Stimulated activated CD4-positive, alpha-beta T cell treated with anti-CD3 and anti-CD28 coated beads, Interleukin-2, amount 100 ng/mL, for 24 hours (primary cell): Measurements from ENCODE around the gene BNIP2.

Source experiments
- DNase-seq, 2 donors: peaks; one replicate each; pipeline ENCODE4 v3.0.0-alpha.2; 2020

Gene BNIP2

GRCh38 chr15:59622289-59622688, 66.8 kb downstream of the BNIP2 start:
- DNase-seq = peak; percentile 37 to 65

- no peak for DNase-seq
Observed at GRCh38 chr15:59618406-59618805, 70.7 kb downstream of the BNIP2 start.

DNA sequence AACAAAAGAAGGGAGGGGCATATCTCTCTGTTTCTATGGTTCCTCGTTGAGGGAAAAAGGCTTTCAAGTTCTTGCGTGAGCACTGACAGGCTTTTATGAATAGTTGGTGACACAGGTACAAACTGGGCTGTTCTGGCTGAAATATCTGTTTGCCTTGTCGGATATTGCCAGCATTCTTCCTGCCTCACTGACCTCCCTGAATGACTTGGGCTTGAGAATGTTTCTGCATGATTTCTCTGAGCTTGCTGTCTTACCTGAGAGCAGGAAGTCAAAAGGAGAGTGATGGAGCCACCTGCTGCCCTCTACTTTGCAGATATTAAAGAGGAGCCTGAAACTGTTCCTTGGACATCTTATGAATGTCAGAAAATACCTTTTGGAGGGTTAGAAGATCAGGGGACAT, 72.7 kb downstream of the BNIP2 start:
- no peak for DNase-seq

- DNase-seq = no peak
Observed at GRCh38 chr15:59615661-59616060, 73.5 kb downstream of the BNIP2 start.

DNA sequence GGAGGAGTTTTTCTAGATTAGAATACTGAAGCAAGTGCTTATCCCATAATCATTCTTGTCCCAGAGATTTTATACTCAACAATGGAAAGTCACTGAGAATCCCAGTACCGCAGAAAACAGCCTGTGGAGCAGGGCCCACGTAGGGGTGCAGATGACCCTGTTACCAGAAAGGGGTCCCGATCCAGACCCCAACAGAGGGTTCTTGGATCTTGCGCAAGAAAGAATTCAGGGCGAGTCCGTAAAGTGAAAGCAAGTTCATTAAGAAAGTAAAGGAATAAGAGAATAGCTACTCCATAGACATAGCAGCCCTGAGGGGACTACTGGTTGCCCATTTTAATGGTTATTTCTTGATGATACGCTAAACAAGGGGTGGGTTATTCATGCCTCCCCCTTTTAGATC, 75.0 kb downstream of the BNIP2 start:
- DNase-seq = no peak

- DNase-seq = no peak
Observed at GRCh38 chr15:59611276-59612260, 77.6 kb downstream of the BNIP2 start, which contains the start of gene GCNT3. GCNT3 (plus strand) TSS chr15:59611783; CDS start chr15:59618239, 6,456 bp downstream.

GRCh38 chr15:59609730-59610712, 79.1 kb downstream of the BNIP2 start:
- DNase-seq = no peak
